Measurements from ENCODE around the gene WASHC4. TPM values are rescaled to one million over a fixed set of nuclear protein-coding genes. Genes with fewer than 3 reads are reported as not detected.

Gene WASHC4
- total and polyA plus RNA-seq, 4 experiments from 2014 or later = 36.7 to 75.4 (median 54.7) TPM

- peaks cover 36% of the 10 kb centered on the region for H3K4me1 ChIP-seq (ENCODE audit: insufficient read depth, low read length)
- intact Hi-C loops (cut with micrococcal nuclease) = loop anchor here (1.0 to 5.0 kb wide), 8 partner anchors 120 to 1266 kb away; partner anchors contain the start of genes APPL2, CHST11, HSP90B1 and NFYB
- POLR2A ChIA-PET (ENCODE audit: partially characterized antibody) = interaction anchor here (1.0 to 2.2 kb wide), 8 partner anchors 9 to 1177 kb away, joined by 3 to 9 read pairs (median 4); partner anchors contain the start of genes APPL2, EID3 and HSP90B1
- peaks cover 0 to 3% of the 10 kb centered on the region in 2 donors for H3K9me3 ChIP-seq (ENCODE audit: control insufficient read depth in 1 of 2, low read length in 2 of 2)
- Mint-ChIP-seq H3K36me3 (peaks cover 5 to 15% of the 10 kb centered on the region in 2 donors), H3K27me3 (peaks cover 16 to 23% of the 10 kb centered on the region in 2 donors), H3K4me1 (peaks cover 24 to 43% (median 29%) of the 10 kb centered on the region in 4 donors), H3K27ac (peak overlapping the region; percentile 79 to 98 (median 92)), H3K4me3 (peak overlapping the region; percentile 92 to 98 (median 97)), H3K9me3 (peaks cover 0 to 4% (median 0%) of the 10 kb centered on the region in 8 donors)
- CTCF ChIA-PET (ENCODE audit: partially characterized antibody) = no interaction called here
- no peaks in the 10 kb centered on the region for H3K27me3 ChIP-seq (ENCODE audit: insufficient read depth, low read length)
- peak overlapping the region; percentile 72 to 74 for H3K4me3 ChIP-seq (ENCODE audit: low read length in 2 of 2)
- peaks cover 4% of the 10 kb centered on the region for H3K36me3 ChIP-seq (ENCODE audit: insufficient read depth, low read length)
- H3K27ac ChIP-seq (ENCODE audit: low read depth, low read length) = peak overlapping the region; percentile 92
- peak in 2 of 5 donors; percentile 5 to 36 for DNase-seq
Observed at GRCh38 chr12:105107171-105107493, 399 bp upstream of the WASHC4 start.

- Mint-ChIP-seq H3K27ac (peak overlapping the region; percentile 0 to 98 (median 90)), H3K9me3 (peaks cover 0 to 4% (median 0%) of the 10 kb centered on the region in 8 donors), H3K4me1 (peaks cover 33 to 60% (median 43%) of the 10 kb centered on the region in 4 donors), H3K4me3 (peak overlapping the region; percentile 84 to 98 (median 97)), H3K27me3 (peaks cover 3 to 9% of the 10 kb centered on the region in 2 donors), H3K36me3 (peaks cover 21 to 32% of the 10 kb centered on the region in 2 donors)
- no peak for DNase-seq
- Histone ChIP-seq H3K4me3 (ENCODE audit: low read length in 2 of 2) (peak overlapping the region; percentile 14 to 26), H3K27me3 (ENCODE audit: insufficient read depth, low read length) (no peaks in the 10 kb centered on the region), H3K4me1 (ENCODE audit: insufficient read depth, low read length) (peaks cover 47% of the 10 kb centered on the region), H3K36me3 (ENCODE audit: insufficient read depth, low read length) (peaks cover 6% of the 10 kb centered on the region), H3K27ac (ENCODE audit: low read depth, low read length) (peak overlapping the region; percentile 14), H3K9me3 (ENCODE audit: control insufficient read depth in 1 of 2, low read length in 2 of 2) (peaks cover 0 to 3% of the 10 kb centered on the region in 2 donors)
- intact Hi-C loops (cut with micrococcal nuclease) = loop anchor here (5.0 kb wide), 3 partner anchors 652 to 1177 kb away; partner anchors contain the start of genes CHST11 and HSP90B1
- ChIA-PET CTCF (ENCODE audit: partially characterized antibody) (no interaction called here), POLR2A (ENCODE audit: partially characterized antibody) (interaction anchor here (0.6 kb wide), 1 partner anchor 14 kb away, joined by 4 read pairs; no protein-coding TSS in a partner anchor)
Observed at GRCh38 chr12:105109465-105110212, 2.1 kb downstream of the WASHC4 start.

GRCh38 chr12:105110851-105111250 is 3.3 kb downstream of the WASHC4 start:
- Histone ChIP-seq H3K9me3 (ENCODE audit: control insufficient read depth in 1 of 2, low read length in 2 of 2) (no peaks in the 10 kb centered on the region), H3K27ac (ENCODE audit: low read depth, low read length) (no peak overlapping the region), H3K4me1 (ENCODE audit: insufficient read depth, low read length) (peaks cover 47% of the 10 kb centered on the region), H3K4me3 (ENCODE audit: low read length in 2 of 2) (no peak overlapping the region), H3K27me3 (ENCODE audit: insufficient read depth, low read length) (no peaks in the 10 kb centered on the region), H3K36me3 (ENCODE audit: insufficient read depth, low read length) (peaks cover 10% of the 10 kb centered on the region)
- no peaks in the 10 kb centered on the region for H3K9me3 Mint-ChIP-seq
- peaks cover 25 to 42% of the 10 kb centered on the region in 2 donors for H3K36me3 Mint-ChIP-seq
- intact Hi-C loops (cut with micrococcal nuclease) = no loop called here
- no peak overlapping the region for H3K27ac Mint-ChIP-seq
- CTCF ChIA-PET (ENCODE audit: partially characterized antibody) = no interaction called here
- POLR2A ChIA-PET (ENCODE audit: partially characterized antibody) = no interaction called here
- H3K4me3 Mint-ChIP-seq = peak overlapping the region in 2 of 8 donors; percentile 5 to 43
- no peak for DNase-seq
- H3K4me1 Mint-ChIP-seq = peaks cover 34 to 60% (median 44%) of the 10 kb centered on the region in 4 donors
- H3K27me3 Mint-ChIP-seq = peaks cover 0 to 6% of the 10 kb centered on the region in 2 donors

GRCh38 chr12:105113094-105113493 is 5.6 kb downstream of the WASHC4 start:
- POLR2A ChIA-PET (ENCODE audit: partially characterized antibody) = interaction anchor here (0.6 kb wide), 1 partner anchor 1183 kb away, joined by 3 read pairs; the partner anchor contains the start of gene HSP90B1

GRCh38 chr12:105116969-105117368 is 9.4 kb downstream of the WASHC4 start:
- Mint-ChIP-seq H3K27me3 (no peaks in the 10 kb centered on the region), H3K9me3 (no peaks in the 10 kb centered on the region), H3K4me1 (peaks cover 12 to 29% (median 18%) of the 10 kb centered on the region in 4 donors), H3K36me3 (peaks cover 61 to 84% of the 10 kb centered on the region in 2 donors), H3K27ac (peak overlapping the region in 1 of 7 donors; percentile 29), H3K4me3 (no peak overlapping the region)
- CTCF ChIA-PET (ENCODE audit: partially characterized antibody) = no interaction called here
- Histone ChIP-seq H3K27me3 (ENCODE audit: insufficient read depth, low read length) (no peaks in the 10 kb centered on the region), H3K4me3 (ENCODE audit: low read length in 2 of 2) (no peak overlapping the region), H3K27ac (ENCODE audit: low read depth, low read length) (no peak overlapping the region), H3K9me3 (ENCODE audit: control insufficient read depth in 1 of 2, low read length in 2 of 2) (no peaks in the 10 kb centered on the region), H3K36me3 (ENCODE audit: insufficient read depth, low read length) (peaks cover 52% of the 10 kb centered on the region), H3K4me1 (ENCODE audit: insufficient read depth, low read length) (peaks cover 12% of the 10 kb centered on the region)
- no peak for DNase-seq
- intact Hi-C loops (cut with micrococcal nuclease) = no loop called here
- POLR2A ChIA-PET (ENCODE audit: partially characterized antibody) = interaction anchor here (1.0 to 1.3 kb wide), 3 partner anchors 9 to 16 kb away, joined by 3 to 5 read pairs (median 4); partner anchors contain the start of gene WASHC4

More at GRCh38 chr12:105113094-105113493, 5.6 kb downstream of the WASHC4 start:
- H3K27ac ChIP-seq (ENCODE audit: low read depth, low read length) = no peak overlapping the region
- H3K4me1 ChIP-seq (ENCODE audit: insufficient read depth, low read length) = peaks cover 43% of the 10 kb centered on the region
- H3K36me3 Mint-ChIP-seq = peaks cover 40 to 58% of the 10 kb centered on the region in 2 donors
- peak overlapping the region in 2 of 8 donors; percentile 5 to 52 for H3K4me3 Mint-ChIP-seq
- intact Hi-C loops (cut with micrococcal nuclease) = no loop called here
- H3K36me3 ChIP-seq (ENCODE audit: insufficient read depth, low read length) = peaks cover 29% of the 10 kb centered on the region
- H3K27me3 Mint-ChIP-seq = no peaks in the 10 kb centered on the region
- H3K9me3 Mint-ChIP-seq = no peaks in the 10 kb centered on the region
- no peak overlapping the region for H3K4me3 ChIP-seq (ENCODE audit: low read length in 2 of 2)
- H3K27me3 ChIP-seq (ENCODE audit: insufficient read depth, low read length) = no peaks in the 10 kb centered on the region
- H3K27ac Mint-ChIP-seq = peak overlapping the region in 2 of 7 donors; percentile 31 to 47
- peaks cover 34 to 60% (median 43%) of the 10 kb centered on the region in 4 donors for H3K4me1 Mint-ChIP-seq
- CTCF ChIA-PET (ENCODE audit: partially characterized antibody) = no interaction called here
- no peak for DNase-seq
- H3K9me3 ChIP-seq (ENCODE audit: control insufficient read depth in 1 of 2, low read length in 2 of 2) = no peaks in the 10 kb centered on the region

DNA sequence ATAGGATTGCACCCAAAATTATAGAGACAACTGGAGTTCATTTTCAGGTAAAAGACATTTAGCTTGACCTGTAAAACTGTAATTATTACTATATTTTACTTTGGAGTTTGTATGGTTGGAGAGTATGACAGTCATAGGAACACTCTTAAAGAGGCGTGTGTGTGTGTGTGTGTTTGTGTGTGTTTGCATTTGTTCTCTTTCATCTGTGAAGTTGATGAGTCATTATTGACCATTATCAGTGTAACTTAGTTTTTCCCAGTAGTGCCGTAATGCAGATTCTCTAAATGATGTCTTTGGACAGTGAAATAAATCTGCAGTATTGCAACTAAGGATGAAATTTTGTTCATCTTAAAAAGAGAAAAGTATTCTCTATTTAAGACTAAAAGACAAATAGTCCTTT is 13.0 kb downstream of the WASHC4 start:
- Mint-ChIP-seq H3K4me1 (peaks cover 0 to 10% (median 2%) of the 10 kb centered on the region in 4 donors), H3K9me3 (no peaks in the 10 kb centered on the region), H3K4me3 (no peak overlapping the region), H3K27ac (no peak overlapping the region), H3K36me3 (peaks cover 56 to 81% of the 10 kb centered on the region in 2 donors), H3K27me3 (no peaks in the 10 kb centered on the region)
- no peaks in the 10 kb centered on the region for H3K4me1 ChIP-seq (ENCODE audit: insufficient read depth, low read length)
- H3K9me3 ChIP-seq (ENCODE audit: control insufficient read depth in 1 of 2, low read length in 2 of 2) = no peaks in the 10 kb centered on the region
- H3K27me3 ChIP-seq (ENCODE audit: insufficient read depth, low read length) = no peaks in the 10 kb centered on the region
- intact Hi-C loops (cut with micrococcal nuclease) = no loop called here
- CTCF ChIA-PET (ENCODE audit: partially characterized antibody) = no interaction called here
- POLR2A ChIA-PET (ENCODE audit: partially characterized antibody) = no interaction called here
- DNase-seq = no peak
- no peak overlapping the region for H3K27ac ChIP-seq (ENCODE audit: low read depth, low read length)
- H3K4me3 ChIP-seq (ENCODE audit: low read length in 2 of 2) = no peak overlapping the region
- peaks cover 65% of the 10 kb centered on the region for H3K36me3 ChIP-seq (ENCODE audit: insufficient read depth, low read length)

GRCh38 chr12:105138248-105138647 is 30.7 kb downstream of the WASHC4 start:
- H3K4me3 Mint-ChIP-seq = no peak overlapping the region
- H3K27me3 ChIP-seq (ENCODE audit: insufficient read depth, low read length) = no peaks in the 10 kb centered on the region
- DNase-seq = no peak
- H3K27me3 Mint-ChIP-seq = no peaks in the 10 kb centered on the region
- H3K4me3 ChIP-seq (ENCODE audit: low read length in 2 of 2) = no peak overlapping the region
- ChIA-PET POLR2A (ENCODE audit: partially characterized antibody) (no interaction called here), CTCF (ENCODE audit: partially characterized antibody) (no interaction called here)
- H3K9me3 Mint-ChIP-seq = no peaks in the 10 kb centered on the region
- H3K9me3 ChIP-seq (ENCODE audit: control insufficient read depth in 1 of 2, low read length in 2 of 2) = no peaks in the 10 kb centered on the region
- peak overlapping the region in 1 of 7 donors; percentile 8 for H3K27ac Mint-ChIP-seq
- no peak overlapping the region for H3K27ac ChIP-seq (ENCODE audit: low read depth, low read length)
- peaks cover 32% of the 10 kb centered on the region for H3K36me3 ChIP-seq (ENCODE audit: insufficient read depth, low read length)
- intact Hi-C loops (cut with micrococcal nuclease) = no loop called here
- H3K4me1 Mint-ChIP-seq = peaks cover 5 to 33% (median 18%) of the 10 kb centered on the region in 4 donors
- H3K4me1 ChIP-seq (ENCODE audit: insufficient read depth, low read length) = no peaks in the 10 kb centered on the region
- peaks cover 39 to 68% of the 10 kb centered on the region in 2 donors for H3K36me3 Mint-ChIP-seq

Measured in CD4-positive, alpha-beta memory T cell (primary cell).